Prostate gland (tissue), 2 donors: Measurements from ENCODE around the gene COX5A. TPM values are rescaled to one million over a fixed set of nuclear protein-coding genes. Genes with fewer than 3 reads are reported as not detected.

Experiments
- DNase-seq: peaks from one replicate; pipeline ENCODE4 v3.0.0-alpha.2; 2019; ENCODE audit warnings: low spot score
- H3K27ac ChIP-seq, 2 donors: fragments of 200-600 bp; sonication (generic); 2 replicates each; pipeline ENCODE4 v1.5.1; 2017 to 2019
- H3K27me3 ChIP-seq: fragments of 200-600 bp; sonication (generic); replicated peaks from 2 replicates; pipeline ENCODE4 v1.5.1; 2019; ENCODE audit not compliant: insufficient read depth
- H3K36me3 ChIP-seq, 2 donors: fragments of 200-600 bp; sonication (generic); 1 replicate in 1 of 2; 2 replicates in 1 of 2; pipeline versions ENCODE4 v1.5.1 to v1.8.1; 2017 to 2019
- H3K4me1 ChIP-seq: fragments of 200-600 bp; sonication (generic); replicated peaks from 2 replicates; pipeline ENCODE4 v1.5.1; 2019
- H3K4me3 ChIP-seq, 2 donors: fragments of 200-600 bp; sonication (generic); 2 replicates each; pipeline ENCODE4 v1.5.1; 2017 to 2019
- H3K9me3 ChIP-seq: fragments of 200-600 bp; sonication (generic); 2 replicates; pipeline ENCODE4 v1.5.1; 2017
- POLR2A ChIP-seq: fragments of 450-650 bp; IDR thresholded peaks from one replicate; pipeline ENCODE4 v1.6.1; 2016; ENCODE audit warnings: antibody characterized with exemption, mild to moderate bottlenecking
- POLR2AphosphoS5 ChIP-seq: sonication (generic); formaldehyde crosslinking; IDR thresholded peaks from one replicate; pipeline ENCODE4 v1.6.1; 2017; ENCODE audit warnings: antibody characterized with exemption
- WGBS: methylation state at CpG from one replicate; pipeline ENCODE4 v1.1.5; 2018; 5-methylcytosine and 5-hydroxymethylcytosine counted together
- intact Hi-C: fragments of 100-400 bp; cut with DNase I; formaldehyde crosslinking; loops from one replicate; pipeline ENCODE4 v1.14.2; 2022
- small RNA-seq, 2 donors: library from RNA; depleted of rRNA; stranded (forward); fragments of <200 nt; gene quantifications; one replicate each; pipeline ENCODE3, GENCODE V24; 2016
- total RNA-seq, 2 donors: library from RNA; depleted of rRNA; stranded (reverse); fragments of >200 nt; gene quantifications; one replicate each; pipeline ENCODE4 v1.1.0, GENCODE V29; 2016
- TF ChIP-seq, protein P1 (sequence below), 4 experiments: fragments of 200-600 bp in 2 of 4; fragments of 450-650 bp in 2 of 4; sonication (generic) in 2 of 4; IDR thresholded peaks; 1 replicate in 3 of 4; 2 replicates in 1 of 4; pipeline ENCODE4 v1.5.1; 2016 to 2019; ENCODE audit warnings: antibody characterized with exemption in 4 of 4, mild to moderate bottlenecking in 2 of 4, moderate library complexity in 2 of 4

The COX5A gene
- total RNA-seq, 2 donors from 2014 or later = 93.3 to 171 TPM

- Histone ChIP-seq H3K36me3 (no peaks in the 10 kb centered on the region), H3K4me1 (peaks cover 11% of the 10 kb centered on the region), H3K4me3 (peak overlapping the region; percentile 67 to 75), H3K27ac (peak overlapping the region; percentile 87 to 91), H3K9me3 (no peaks in the 10 kb centered on the region), H3K27me3 (no peaks in the 10 kb centered on the region)
- DNase-seq = no peak
- 24% methylated on average over 16 of the region's 16 CpGs for WGBS
- TF ChIP-seq, protein P1, sequence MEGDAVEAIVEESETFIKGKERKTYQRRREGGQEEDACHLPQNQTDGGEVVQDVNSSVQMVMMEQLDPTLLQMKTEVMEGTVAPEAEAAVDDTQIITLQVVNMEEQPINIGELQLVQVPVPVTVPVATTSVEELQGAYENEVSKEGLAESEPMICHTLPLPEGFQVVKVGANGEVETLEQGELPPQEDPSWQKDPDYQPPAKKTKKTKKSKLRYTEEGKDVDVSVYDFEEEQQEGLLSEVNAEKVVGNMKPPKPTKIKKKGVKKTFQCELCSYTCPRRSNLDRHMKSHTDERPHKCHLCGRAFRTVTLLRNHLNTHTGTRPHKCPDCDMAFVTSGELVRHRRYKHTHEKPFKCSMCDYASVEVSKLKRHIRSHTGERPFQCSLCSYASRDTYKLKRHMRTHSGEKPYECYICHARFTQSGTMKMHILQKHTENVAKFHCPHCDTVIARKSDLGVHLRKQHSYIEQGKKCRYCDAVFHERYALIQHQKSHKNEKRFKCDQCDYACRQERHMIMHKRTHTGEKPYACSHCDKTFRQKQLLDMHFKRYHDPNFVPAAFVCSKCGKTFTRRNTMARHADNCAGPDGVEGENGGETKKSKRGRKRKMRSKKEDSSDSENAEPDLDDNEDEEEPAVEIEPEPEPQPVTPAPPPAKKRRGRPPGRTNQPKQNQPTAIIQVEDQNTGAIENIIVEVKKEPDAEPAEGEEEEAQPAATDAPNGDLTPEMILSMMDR (IDR thresholded peaks at IDR 0.05) = no peak
- TF ChIP-seq POLR2AphosphoS5 (no peak), POLR2A (no peak)
- intact Hi-C loops = no loop called here
Measured at GRCh38 chr15:74873756-74874424, 64.0 kb downstream of the COX5A start.

DNA sequence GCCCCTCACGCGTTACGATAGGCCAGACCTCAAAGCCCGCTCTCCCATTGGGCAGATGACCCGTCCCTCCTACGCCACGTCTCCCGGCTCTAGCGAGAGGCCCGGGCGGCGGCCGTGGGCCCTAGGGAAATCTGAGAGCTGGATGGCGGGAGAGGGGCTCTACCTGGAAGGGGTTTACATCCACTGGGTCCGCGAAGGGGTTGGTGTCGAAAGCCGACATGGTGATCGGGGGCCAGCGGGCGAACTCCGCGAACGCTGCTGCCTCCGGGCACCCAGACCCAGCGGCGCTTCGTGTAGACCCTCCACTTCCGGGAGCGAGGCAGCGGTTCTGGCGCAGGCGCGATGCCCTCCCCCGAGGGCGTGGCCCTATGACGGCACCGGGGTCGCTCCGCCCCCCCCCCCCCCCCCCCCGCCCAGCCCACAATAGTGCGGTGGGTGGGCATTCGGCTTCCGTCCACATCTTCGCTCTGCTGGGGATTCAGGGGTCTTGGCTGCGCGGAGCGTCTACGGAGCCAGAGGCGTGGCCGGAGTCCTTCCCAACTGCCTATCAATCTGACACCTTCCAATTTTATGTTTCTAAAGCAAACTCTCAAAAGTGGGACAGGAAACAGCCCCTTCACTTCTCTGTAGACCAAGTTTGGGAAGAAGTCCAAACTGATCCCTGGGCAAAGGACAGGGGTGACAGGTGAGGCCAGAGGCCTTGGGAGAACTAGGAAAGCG, 64.7 kb downstream of the COX5A start, which contains the start of gene SCAMP2:
Gene SCAMP2 (minus strand): TSS at position 330 of the 720 bp plus-strand sequence. CDS start 110 bp downstream, at position 220.
- Histone ChIP-seq H3K4me1 (peaks cover 18% of the 10 kb centered on the region), H3K4me3 (peak within 1 kb of the TSS; percentile 67 to 75), H3K27me3 (no peaks in the 10 kb centered on the region), H3K27ac (peak within 1 kb of the TSS; percentile 87 to 91), H3K9me3 (no peaks in the 10 kb centered on the region), H3K36me3 (no peaks in the 10 kb centered on the region)
- TF ChIP-seq, protein P1 (IDR thresholded peaks at IDR 0.05) = peak in 2 of 4 experiments; percentile 10 to 17
- TF ChIP-seq POLR2AphosphoS5 (peak; percentile 87), POLR2A (peak; percentile 74)
- under 1% methylated on average over 44 of the region's 52 CpGs for WGBS
- DNase-seq = peak; percentile 92
- intact Hi-C loops = no loop called here

DNA sequence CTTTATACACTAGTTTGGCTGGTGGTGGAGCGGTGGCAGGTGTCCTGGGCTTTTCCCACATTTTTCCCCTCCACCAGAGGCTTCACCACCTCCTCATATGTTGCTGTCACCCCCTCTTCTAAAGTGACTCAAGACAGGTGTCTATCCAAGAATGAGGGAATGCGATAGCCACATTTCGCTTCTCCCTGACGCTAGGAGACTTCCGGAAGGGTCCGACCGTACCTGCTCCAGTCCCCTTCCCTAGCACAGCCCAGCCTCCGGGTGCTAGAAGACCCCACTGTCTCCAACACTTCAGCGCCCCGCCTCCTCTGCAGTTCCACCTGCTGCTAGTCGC, 65.2 kb downstream of the COX5A start:
- whole genome bisulfite sequencing = 2% methylated on average over 11 of the region's 11 CpGs
- Histone ChIP-seq H3K36me3 (no peaks in the 10 kb centered on the region), H3K27me3 (no peaks in the 10 kb centered on the region), H3K27ac (peak overlapping the region; percentile 87 to 91), H3K4me3 (peak overlapping the region; percentile 67 to 75), H3K9me3 (no peaks in the 10 kb centered on the region), H3K4me1 (peaks cover 23% of the 10 kb centered on the region)
- intact Hi-C loops = no loop called here
- no peak for DNase-seq
- TF ChIP-seq POLR2A (no peak), POLR2AphosphoS5 (no peak)
- TF ChIP-seq, protein P1 (IDR thresholded peaks at IDR 0.05) = no peak

GRCh38 chr15:74870436-74871215, 67.2 kb downstream of the COX5A start:
- no peaks in the 10 kb centered on the region for H3K36me3 ChIP-seq
- peaks cover 23% of the 10 kb centered on the region for H3K4me1 ChIP-seq
- H3K27me3 ChIP-seq = no peaks in the 10 kb centered on the region
- no peak overlapping the region for H3K4me3 ChIP-seq
- H3K27ac ChIP-seq = peak overlapping the region in 1 of 2 donors; percentile 9
- 33% methylated on average over 6 of the region's 6 CpGs for WGBS
- no peak for TF ChIP-seq POLR2AphosphoS5
- no peak for TF ChIP-seq POLR2A
- TF ChIP-seq, protein P1 (IDR thresholded peaks at IDR 0.05) = no peak
- no peak for DNase-seq
- intact Hi-C loops = no loop called here
- H3K9me3 ChIP-seq = no peaks in the 10 kb centered on the region

Small RNA genes within 50 kb of the gene (small RNA-seq; reads per million reads assigned to genes)
- gene RF00019 = 0 reads per million in 2 donors

Other genes starting within 250 kb of the COX5A start
- 10 to 100 TPM; 20.6 to 36.8 TPM for gene EDC3, start 242.0 kb downstream of the COX5A start, total RNA-seq
- 1 to 10 TPM in 1 of 2 donors, under 1 TPM in 1; 0.57 to 6.9 TPM for gene CYP1A1, start 212.5 kb downstream of the COX5A start, total RNA-seq
- gene CYP1A2, start 189.2 kb downstream of the COX5A start, total RNA-seq = under 1 TPM in 1 of 2 donors, not detected in 1; 0.46 TPM
- gene CSK, start 156.0 kb downstream of the COX5A start, total RNA-seq = 10 to 100 TPM; 45.3 to 57.0 TPM
- gene LMAN1L, start 125.2 kb downstream of the COX5A start, total RNA-seq = 100 to 1,000 TPM; 219 to 229 TPM
- 10 to 100 TPM; 40.5 to 59.8 TPM for gene CPLX3, start 111.4 kb downstream of the COX5A start, total RNA-seq
- 10 to 100 TPM; 44.6 to 98.5 TPM for gene ULK3, start 94.9 kb downstream of the COX5A start, total RNA-seq
- 100 to 1,000 TPM; 101 to 103 TPM for gene SCAMP2, start 64.7 kb downstream of the COX5A start, total RNA-seq
- gene MPI, start 48.0 kb downstream of the COX5A start, total RNA-seq = 10 to 100 TPM; 48.5 to 91.4 TPM
- gene FAM219B, start 31.2 kb downstream of the COX5A start, total RNA-seq = 10 to 100 TPM; 66.0 to 71.1 TPM
- 10 to 100 TPM in 1 of 2 donors, 1 to 10 TPM in 1; 3.8 to 17.6 TPM for gene RPP25, start 18.7 kb upstream of the COX5A start, total RNA-seq
- 10 to 100 TPM in 1 of 2 donors, 1 to 10 TPM in 1; 6.1 to 24.4 TPM for gene SCAMP5, start 57.5 kb upstream of the COX5A start, total RNA-seq
- 10 to 100 TPM; 19.4 to 22.0 TPM for gene PPCDC, start 85.5 kb upstream of the COX5A start, total RNA-seq